HUDEP-2 (cell line): ENCODE measurements around the gene HYAL3.
"Not testable (repeated sequence)": the region's sequence is repeated elsewhere in the genome, so short reads cannot be mapped to it uniquely, and the experiment has no call there.

Source experiments
- DNase-seq, 76 experiments: peaks; one replicate each; lab custom pipeline; 2025; ENCODE audit not compliant: unreplicated experiment in 76 of 76; lab: John Stamatoyannopoulos, UW

The HYAL3 gene

GRCh38 chr3:50316657-50317242 is 17.5 kb upstream of the HYAL3 start:
- peak in 28 of 76 experiments; percentile 13 to 63 (median 28) for DNase-seq

GRCh38 chr3:50314816-50315215 is 15.6 kb upstream of the HYAL3 start:
- no peak for DNase-seq

- no peak for DNase-seq
These were observed 15.1 kb upstream of the HYAL3 start for GRCh38 chr3:50314342-50314741.

DNA sequence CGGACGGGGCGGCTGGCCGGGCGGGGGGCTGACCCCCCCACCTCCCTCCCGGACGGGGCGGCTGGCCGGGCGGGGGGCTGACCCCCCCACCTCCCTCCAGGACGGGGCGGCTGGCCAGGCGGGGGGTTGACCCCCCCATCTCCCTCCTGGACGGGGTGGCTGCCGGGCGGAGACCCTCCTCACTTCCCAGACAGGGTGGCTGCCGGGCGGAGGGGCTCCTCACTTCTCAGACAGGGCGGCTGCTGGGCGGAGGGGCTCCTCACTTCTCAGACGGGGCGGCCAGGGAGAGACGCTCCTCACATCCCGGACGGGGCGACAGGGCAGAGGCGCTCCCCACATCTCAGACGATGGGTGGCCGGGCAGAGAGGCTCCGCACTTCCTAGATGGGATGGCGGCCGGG is 12.8 kb upstream of the HYAL3 start:
- not testable (repeated sequence) for DNase-seq

- no peak for DNase-seq
These were observed 5.4 kb upstream of the HYAL3 start for GRCh38 chr3:50304601-50305000.

GRCh38 chr3:50303013-50303815 is 4.0 kb upstream of the HYAL3 start, which contains the start of gene HYAL1:
HYAL1 (minus strand) TSS chr3:50303574; CDS start chr3:50302956, 618 bp downstream.
- DNase-seq, result peak in 46 of 76 experiments; percentile 5 to 62 (median 27)

DNA sequence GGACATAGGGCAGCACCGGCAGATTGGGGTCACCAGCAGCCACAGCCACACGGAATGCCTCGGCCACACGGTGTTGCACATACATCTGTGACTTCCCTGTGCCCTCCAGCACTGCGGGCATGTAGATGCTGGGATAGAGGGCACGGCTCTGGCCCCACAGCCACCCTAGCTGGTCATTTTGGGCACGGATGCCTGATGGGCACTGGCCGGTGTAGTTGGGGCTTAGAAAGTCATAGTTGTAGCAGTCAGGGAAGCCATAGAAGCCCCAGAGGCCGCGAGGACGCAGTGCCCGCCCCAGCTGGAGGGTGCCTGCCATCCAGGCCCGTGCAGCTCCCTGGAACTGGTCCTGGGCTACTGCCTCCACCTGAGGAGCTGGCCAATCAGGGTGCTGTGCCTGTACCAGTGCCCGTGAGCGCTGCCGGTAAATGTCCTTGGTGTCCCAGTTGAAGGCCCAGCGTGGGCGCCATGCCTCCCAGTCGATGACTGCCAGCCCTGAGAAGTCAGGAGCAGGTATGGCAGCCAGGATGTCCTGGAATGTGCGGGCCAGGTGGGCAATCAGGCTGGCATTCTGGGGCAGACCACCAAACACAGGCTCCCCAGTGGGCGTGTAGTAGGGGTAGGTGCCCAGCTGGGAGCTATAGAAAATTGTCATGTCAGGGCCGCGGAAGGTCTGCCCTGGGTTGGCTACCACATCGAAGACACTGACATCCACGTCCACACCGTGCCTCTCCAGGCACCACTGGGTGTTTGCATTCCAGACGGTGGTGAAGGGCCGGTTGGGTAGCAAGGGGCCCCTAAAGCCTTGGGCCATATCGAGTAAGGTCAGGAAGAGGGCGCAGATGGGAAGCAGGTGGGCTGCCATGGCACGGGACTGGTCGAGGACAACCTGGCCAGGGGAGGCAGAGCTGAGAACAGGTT is 3.1 kb upstream of the HYAL3 start:
- no peak for DNase-seq

DNA sequence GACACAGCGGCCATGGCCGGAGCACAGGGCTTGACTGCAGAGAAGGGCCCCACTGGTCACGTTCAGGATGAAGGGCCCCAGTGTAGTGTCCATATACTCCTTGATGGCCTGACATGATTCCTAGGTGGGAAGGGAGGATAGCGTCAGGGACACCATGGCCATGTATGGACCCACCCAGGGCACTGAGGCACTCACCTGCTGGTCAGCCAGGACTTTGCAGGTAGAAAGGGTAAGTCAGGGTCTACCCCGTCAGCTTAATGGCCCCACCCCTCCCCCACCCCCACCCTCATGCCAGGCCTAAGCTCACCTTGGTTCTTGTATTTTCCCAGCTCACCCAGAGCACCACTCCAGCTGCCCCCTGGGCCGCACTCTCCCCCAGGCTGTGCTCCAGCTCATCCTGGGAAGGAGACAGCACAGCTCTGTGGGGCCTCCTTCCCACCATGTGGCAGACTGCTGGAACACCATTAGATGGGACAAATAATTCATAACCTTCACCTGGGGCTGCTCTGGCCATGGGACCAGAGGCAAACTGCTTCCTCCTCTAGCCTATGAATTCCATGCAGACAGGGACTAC is 1.6 kb upstream of the HYAL3 start:
- no peak for DNase-seq

DNA sequence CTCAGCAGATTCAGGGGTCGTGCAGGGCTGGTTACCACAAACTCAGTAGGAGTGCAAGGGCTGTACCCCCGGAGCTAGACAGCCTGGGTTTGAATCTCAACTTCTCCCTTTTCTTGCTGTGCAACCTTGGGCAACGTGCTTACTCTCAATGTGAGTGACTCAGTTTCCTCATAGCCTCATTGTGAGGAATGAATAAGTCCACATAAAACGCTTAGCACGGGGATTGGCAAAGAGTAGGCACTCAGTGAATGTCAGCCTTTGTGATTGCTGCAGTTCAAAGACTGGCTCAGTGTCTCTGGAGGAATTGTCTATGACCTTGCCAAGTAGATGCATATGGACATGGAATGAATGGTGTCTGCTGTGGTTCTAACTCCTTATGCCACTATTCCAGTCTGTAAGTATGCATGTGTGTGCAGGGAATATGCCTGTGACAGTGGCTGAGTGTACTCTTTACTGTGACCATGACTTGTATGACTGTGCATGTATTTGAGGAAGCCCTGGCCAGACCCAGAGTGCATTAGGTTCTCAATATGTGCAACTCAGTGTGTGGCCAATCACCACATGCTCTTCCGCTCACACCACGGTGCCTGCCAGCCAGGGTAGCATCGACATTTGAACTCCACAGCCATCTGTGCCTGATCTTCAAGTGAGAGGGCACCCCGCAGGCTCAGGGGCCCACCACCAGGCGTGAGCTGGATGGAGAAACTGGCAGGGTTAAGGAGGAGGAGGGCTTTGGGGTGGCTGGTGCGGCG is 900 bp upstream of the HYAL3 start:
- peak in 13 of 76 experiments; percentile 6 to 46 (median 28) for DNase-seq

GRCh38 chr3:50299638-50299928 is 378 bp upstream of the HYAL3 start:
- DNase-seq, result peak in 5 of 76 experiments; percentile 83 to 99 (median 99)

DNA sequence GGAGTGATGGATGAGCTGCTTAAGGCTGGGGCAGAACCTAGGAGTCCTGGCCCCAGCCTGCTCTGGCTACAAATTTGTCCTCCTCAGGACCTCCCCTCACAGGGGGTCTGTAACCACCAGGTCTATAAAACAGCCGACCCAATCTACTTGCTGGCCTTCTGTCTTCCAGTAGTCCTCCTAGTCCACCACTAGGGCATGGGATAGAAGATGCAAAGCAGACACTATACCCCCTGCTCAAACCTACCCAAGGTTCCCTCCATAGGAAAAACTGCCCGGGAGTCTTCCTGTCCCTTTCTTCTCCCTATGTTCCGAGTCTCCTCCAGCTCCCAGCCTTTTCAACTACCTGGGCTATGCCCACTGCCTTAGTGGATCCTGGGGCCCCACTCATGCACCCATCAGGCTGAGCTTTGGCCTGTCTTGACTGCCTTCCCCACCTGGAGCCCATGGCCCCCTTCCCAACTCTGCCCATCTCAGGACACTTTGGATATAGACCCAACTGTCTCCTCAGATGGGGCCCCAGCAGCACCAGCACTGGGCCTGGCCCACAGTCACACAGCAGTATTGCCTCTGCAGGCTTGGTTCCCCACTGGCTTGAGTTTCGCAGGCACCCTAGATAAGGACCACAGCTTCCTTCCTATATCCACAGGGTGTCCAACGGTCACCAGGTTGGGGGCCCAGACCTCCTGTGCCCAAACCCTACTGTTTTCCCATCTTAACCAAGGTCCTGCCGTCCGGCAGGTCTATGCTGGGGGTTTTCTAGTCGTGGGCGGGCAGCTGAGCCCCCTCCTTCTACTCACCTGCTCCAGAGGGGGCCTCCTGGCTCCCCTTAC is 1.1 kb downstream of the HYAL3 start:
- peak in 10 of 76 experiments; percentile 12 to 45 (median 22) for DNase-seq

DNA sequence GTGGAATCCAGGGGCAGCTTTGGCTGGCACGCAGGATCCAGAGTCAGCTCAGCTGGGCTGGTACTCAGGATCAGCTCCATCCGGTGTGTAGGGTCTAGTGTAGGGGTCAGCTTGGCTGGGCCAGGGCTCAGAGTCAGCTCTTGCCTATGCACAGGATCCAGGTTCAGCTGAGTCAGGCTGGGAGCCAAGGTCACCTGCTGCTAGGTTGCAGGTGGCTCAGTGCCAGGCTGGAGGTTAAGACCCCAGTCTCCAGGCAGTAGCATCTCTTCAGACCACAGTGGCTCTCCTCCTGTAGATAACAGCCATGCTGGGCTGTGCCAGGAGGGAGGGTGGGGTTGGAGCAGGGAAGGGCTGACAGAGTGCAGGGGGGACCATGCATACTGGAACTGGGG is 1.8 kb downstream of the HYAL3 start:
- DNase-seq, result peak in 3 of 76 experiments; percentile 4 to 27 (median 17)

DNA sequence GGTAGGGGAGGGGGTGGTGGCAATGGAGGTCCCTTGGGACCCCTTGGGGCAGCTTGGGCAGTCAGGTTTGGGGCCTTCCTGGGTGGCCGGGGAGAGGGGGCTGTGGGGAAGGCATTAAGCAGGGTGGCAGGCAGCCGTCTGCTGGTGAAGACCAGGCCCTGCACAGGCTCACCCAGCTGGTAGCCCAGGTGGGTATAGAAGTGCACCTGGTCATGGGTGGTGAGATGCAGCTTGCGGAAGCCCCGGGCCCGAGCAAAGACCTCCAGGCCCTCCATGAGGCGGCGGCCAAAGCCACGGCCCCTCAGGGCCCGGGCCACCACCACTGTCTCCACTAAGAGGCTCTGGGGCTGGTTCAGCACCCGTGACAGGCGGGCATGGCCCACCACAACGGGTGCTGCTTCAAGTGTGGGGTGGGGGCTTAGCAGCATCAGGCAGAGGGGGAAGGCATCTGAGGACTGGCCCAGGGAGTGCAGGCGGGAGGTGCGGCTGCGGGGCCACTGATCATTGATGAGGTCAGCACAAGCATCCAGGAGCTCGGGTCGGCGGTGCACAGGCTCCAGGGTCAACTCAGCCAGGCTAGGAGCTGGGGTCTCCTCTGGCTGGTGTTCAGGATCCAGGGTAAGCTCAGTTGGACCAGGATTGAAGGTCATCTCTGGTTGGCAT is 2.4 kb downstream of the HYAL3 start:
- no peak for DNase-seq

GRCh38 chr3:50295553-50296431 is 3.4 kb downstream of the HYAL3 start:
- DNase-seq, result no peak

- DNase-seq, result no peak
These were observed 4.5 kb downstream of the HYAL3 start for GRCh38 chr3:50294492-50295403.

- no peak for DNase-seq
These were observed 5.1 kb downstream of the HYAL3 start for GRCh38 chr3:50294089-50294488.
